Fibroblast of villous mesenchyme (primary cell): ENCODE measurements around the gene CEACAM3. TPM values are rescaled to one million over a fixed set of nuclear protein-coding genes. Genes with fewer than 3 reads are reported as not detected.

Experiments used
- DNase-seq: peaks from one replicate; pipeline ENCODE4 v3.0.0-alpha.2; 2010; ENCODE audit warnings: low read depth
- H3K4me3 ChIP-seq: 2 replicates; pipeline ENCODE4 v1.5.1; 2011; ENCODE audit warnings: low read depth, mild to moderate bottlenecking, low read length
- CTCF ChIP-seq: IDR thresholded peaks from 2 replicates; pipeline ENCODE4 v1.5.1; 2012; ENCODE audit warnings: low read depth, mild to moderate bottlenecking, low read length; ENCODE audit not compliant: insufficient read depth
- total RNA-seq: library from RNA; depleted of rRNA; stranded (reverse); fragments of >200 nt; gene quantifications from 2 replicates; pipeline ENCODE4 v1.2.3, GENCODE V29; 2012

CEACAM3 gene
- total RNA-seq, 1 donor: not detected

- DNase-seq: peak; percentile 99
- H3K4me3 ChIP-seq: peak within 1 kb of the TSS; percentile 99
- peak; percentile 53 for TF ChIP-seq CTCF
Measured at GRCh38 chr19:41859618-41860418, 63.4 kb downstream of the CEACAM3 start, which contains the start of gene RPS19. RPS19 (plus strand) TSS chr19:41860255; CDS start chr19:41860775, 520 bp downstream.

GRCh38 chr19:41860419-41861115, 64.2 kb downstream of the CEACAM3 start:
- H3K4me3 ChIP-seq: peak overlapping the region; percentile 99
- DNase-seq: peak; percentile 32
- TF ChIP-seq CTCF: no peak

Other genes starting within 250 kb of the CEACAM3 start
- gene CEACAM21, start 220.4 kb upstream of the CEACAM3 start, total RNA-seq: not detected in 2 replicates
- gene CEACAM4, start 169.5 kb upstream of the CEACAM3 start, total RNA-seq: not detected in 2 replicates
- not detected in 2 replicates for gene CEACAM7, start 108.3 kb upstream of the CEACAM3 start, total RNA-seq
- gene CEACAM5, start 88.0 kb upstream of the CEACAM3 start, total RNA-seq: not detected in 2 replicates
- gene CEACAM6, start 41.1 kb upstream of the CEACAM3 start, total RNA-seq: not detected in 2 replicates
- gene LYPD4, start 48.1 kb downstream of the CEACAM3 start, total RNA-seq: not detected in 2 replicates
- not detected in 2 replicates for gene DMRTC2, start 48.5 kb downstream of the CEACAM3 start, total RNA-seq
- 600 and 662 TPM in 2 replicates for gene RPS19, start 63.7 kb downstream of the CEACAM3 start, total RNA-seq
- not detected in 2 replicates for gene CD79A, start 80.7 kb downstream of the CEACAM3 start, total RNA-seq
- gene ARHGEF1, start 86.6 kb downstream of the CEACAM3 start, total RNA-seq: 35.0 and 38.3 TPM in 2 replicates
- gene ERFL, start 131.9 kb downstream of the CEACAM3 start, total RNA-seq: under 0.01 TPM in 1 of 2 replicates, not detected in the other
- 105 and 173 TPM in 2 replicates for gene RABAC1, start 162.7 kb downstream of the CEACAM3 start, total RNA-seq
- gene ATP1A3, start 197.6 kb downstream of the CEACAM3 start, total RNA-seq: not detected in 2 replicates